Mesodermal cell (in vitro differentiated cells): Measurements from ENCODE around the gene RNF44.

Experiments
- H3K27ac ChIP-seq: 2 replicates; pipeline ENCODE4 v1.7.0; 2013; ENCODE audit warnings: mild to moderate bottlenecking, low read depth, low read length, moderate library complexity; ENCODE audit not compliant: severe bottlenecking
- H3K36me3 ChIP-seq: 2 replicates; pipeline ENCODE4 v1.7.1; 2013; ENCODE audit warnings: mild to moderate bottlenecking, low read length, moderate library complexity; ENCODE audit not compliant: control insufficient read depth, insufficient read depth
- H3K4me1 ChIP-seq: one replicate; pipeline ENCODE4 v1.7.1; 2013; ENCODE audit warnings: mild to moderate bottlenecking, low read length; ENCODE audit not compliant: insufficient read depth, control insufficient read depth, poor library complexity, severe bottlenecking
- H3K4me3 ChIP-seq: 2 replicates; pipeline ENCODE4 v1.7.0; 2013; ENCODE audit warnings: low read length, control low read depth, mild to moderate bottlenecking; ENCODE audit not compliant: insufficient read depth, poor library complexity, severe bottlenecking; ENCODE audit errors: extremely low read depth
- H3K9me3 ChIP-seq: 2 replicates; pipeline ENCODE4 v1.7.1; 2013; ENCODE audit warnings: mild to moderate bottlenecking, low read length, moderate library complexity; ENCODE audit not compliant: control insufficient read depth
- WGBS, 2 experiments: methylation state at CpG; one replicate each; pipeline ENCODE4 v1.1.5; 2013; ENCODE audit warnings: missing lambda C conversion rate in 2 of 2; ENCODE audit not compliant: insufficient coverage in 2 of 2; 5-methylcytosine and 5-hydroxymethylcytosine counted together

The RNF44 gene

GRCh38 chr5:176533894-176534611 lies 3.1 kb downstream of the RNF44 start:
- Histone ChIP-seq H3K36me3 (peaks cover 51% of the 10 kb centered on the region), H3K27ac (no peak overlapping the region), H3K4me3 (no peak overlapping the region)

GRCh38 chr5:176533390-176533789 lies 3.8 kb downstream of the RNF44 start:
- no peak overlapping the region for H3K4me3 ChIP-seq

More at GRCh38 chr5:176533894-176534611, 3.1 kb downstream of the RNF44 start:
- Histone ChIP-seq H3K9me3 (no peaks in the 10 kb centered on the region), H3K4me1 (peaks cover 29% of the 10 kb centered on the region)
- WGBS, 2 experiments = 78 to 82% methylated on average over 7 to 10 of the region's 10 CpGs

DNA sequence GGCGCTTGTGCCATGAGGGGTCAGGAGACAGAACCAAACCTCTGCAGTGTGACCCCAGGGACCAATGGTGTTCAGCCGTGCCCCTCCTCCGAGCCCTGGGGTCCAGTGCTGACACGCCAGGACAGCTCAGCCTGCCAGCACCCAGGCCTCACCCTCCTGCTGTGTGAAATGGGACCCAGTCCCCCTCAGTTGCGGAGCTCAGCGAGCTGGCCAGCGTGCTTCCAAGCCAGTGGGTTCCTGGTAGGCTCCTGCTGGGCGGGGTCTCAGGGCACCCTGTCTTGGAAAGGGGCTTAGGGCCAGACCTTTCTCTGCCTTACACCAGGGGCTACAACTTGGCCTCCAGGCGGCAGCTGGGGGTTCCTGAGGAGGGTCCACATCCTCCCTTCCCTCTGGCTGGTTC lies 4.4 kb downstream of the RNF44 start:
- Histone ChIP-seq H3K36me3 (peaks cover 64% of the 10 kb centered on the region), H3K4me3 (no peak overlapping the region), H3K27ac (no peak overlapping the region), H3K4me1 (peaks cover 25% of the 10 kb centered on the region), H3K9me3 (no peaks in the 10 kb centered on the region)
- WGBS, 2 experiments = 98 to 100% methylated on average over 8 of the region's 9 CpGs

More at GRCh38 chr5:176533390-176533789, 3.8 kb downstream of the RNF44 start:
- Histone ChIP-seq H3K9me3 (no peaks in the 10 kb centered on the region), H3K4me1 (peaks cover 27% of the 10 kb centered on the region), H3K27ac (no peak overlapping the region), H3K36me3 (peaks cover 58% of the 10 kb centered on the region)
- WGBS, 2 experiments = 85 to 86% methylated on average over 7 to 8 of the region's 8 CpGs

DNA sequence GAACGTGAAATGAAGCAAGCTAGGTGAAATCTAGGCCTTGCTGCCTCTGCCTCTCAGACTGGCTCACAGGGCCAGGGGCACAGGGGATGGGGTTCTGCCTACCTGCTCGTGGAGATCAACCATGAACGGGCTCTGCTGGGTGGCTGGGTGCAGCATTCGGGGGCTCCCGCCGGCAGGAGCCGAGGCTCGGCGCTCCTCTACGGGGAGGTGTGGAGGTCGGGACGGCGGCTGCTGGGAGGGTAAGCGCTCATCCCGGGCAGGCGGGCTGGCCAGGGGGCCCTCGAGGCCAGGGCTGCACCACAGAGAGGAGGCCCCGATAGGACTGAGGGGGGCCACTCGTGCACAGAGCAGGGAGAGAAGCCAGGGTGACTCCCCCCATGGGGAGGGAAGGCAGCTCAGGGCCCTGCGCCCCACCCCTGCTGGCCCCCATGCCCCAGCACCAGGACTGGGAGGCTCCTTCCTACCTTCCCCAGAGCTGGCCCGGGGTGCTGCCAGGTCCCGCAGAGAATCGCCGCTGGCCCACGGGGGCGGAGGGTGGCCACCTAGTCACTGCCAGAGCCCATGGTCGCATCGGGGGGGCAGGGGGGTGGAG lies 5.2 kb downstream of the RNF44 start:
- H3K27ac ChIP-seq = no peak overlapping the region
- H3K36me3 ChIP-seq = peaks cover 72% of the 10 kb centered on the region
- peaks cover 25% of the 10 kb centered on the region for H3K4me1 ChIP-seq
- no peak overlapping the region for H3K4me3 ChIP-seq
- 95 to 96% methylated on average over 8 to 14 of the region's 28 CpGs for WGBS, 2 experiments
- no peaks in the 10 kb centered on the region for H3K9me3 ChIP-seq

- H3K27ac ChIP-seq = no peak overlapping the region
- H3K9me3 ChIP-seq = no peaks in the 10 kb centered on the region
- 93 to 95% methylated on average over 24 of the region's 24 CpGs for WGBS, 2 experiments
- peaks cover 25% of the 10 kb centered on the region for H3K4me1 ChIP-seq
- no peak overlapping the region for H3K4me3 ChIP-seq
- peaks cover 73% of the 10 kb centered on the region for H3K36me3 ChIP-seq
Measured at GRCh38 chr5:176530983-176531901, 6.0 kb downstream of the RNF44 start.

- H3K36me3 ChIP-seq = peaks cover 73% of the 10 kb centered on the region
- H3K9me3 ChIP-seq = no peaks in the 10 kb centered on the region
- WGBS, 2 experiments = 96 to 98% methylated on average over 16 to 19 of the region's 28 CpGs
- H3K4me3 ChIP-seq = no peak overlapping the region
- no peak overlapping the region for H3K27ac ChIP-seq
- H3K4me1 ChIP-seq = peaks cover 25% of the 10 kb centered on the region
Measured at GRCh38 chr5:176530393-176530982, 6.7 kb downstream of the RNF44 start.

DNA sequence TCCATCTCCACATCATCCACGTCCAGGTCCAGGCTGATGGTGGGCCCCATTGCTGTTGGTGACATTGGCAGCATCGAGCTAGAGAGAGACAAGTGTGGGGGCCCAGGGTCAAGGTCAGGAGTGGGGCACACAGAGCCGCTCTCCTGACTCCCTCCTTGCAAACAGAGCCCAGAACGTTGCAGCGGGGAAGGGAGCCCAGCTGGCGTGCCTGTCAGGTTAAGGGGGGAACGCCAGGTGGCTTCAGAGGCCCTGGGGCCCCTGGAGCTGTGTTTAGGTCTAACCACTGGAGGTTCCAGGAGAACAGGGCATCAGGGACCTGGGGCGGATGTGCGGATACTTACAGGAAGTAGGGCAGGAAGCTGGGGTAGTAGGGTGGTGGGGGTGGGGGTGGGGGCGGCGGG lies 7.5 kb downstream of the RNF44 start:
- Histone ChIP-seq H3K4me3 (no peak overlapping the region), H3K4me1 (peaks cover 18% of the 10 kb centered on the region), H3K27ac (no peak overlapping the region), H3K36me3 (peaks cover 68% of the 10 kb centered on the region), H3K9me3 (no peaks in the 10 kb centered on the region)
- 94 to 95% methylated on average over 5 to 6 of the region's 11 CpGs for WGBS, 2 experiments

DNA sequence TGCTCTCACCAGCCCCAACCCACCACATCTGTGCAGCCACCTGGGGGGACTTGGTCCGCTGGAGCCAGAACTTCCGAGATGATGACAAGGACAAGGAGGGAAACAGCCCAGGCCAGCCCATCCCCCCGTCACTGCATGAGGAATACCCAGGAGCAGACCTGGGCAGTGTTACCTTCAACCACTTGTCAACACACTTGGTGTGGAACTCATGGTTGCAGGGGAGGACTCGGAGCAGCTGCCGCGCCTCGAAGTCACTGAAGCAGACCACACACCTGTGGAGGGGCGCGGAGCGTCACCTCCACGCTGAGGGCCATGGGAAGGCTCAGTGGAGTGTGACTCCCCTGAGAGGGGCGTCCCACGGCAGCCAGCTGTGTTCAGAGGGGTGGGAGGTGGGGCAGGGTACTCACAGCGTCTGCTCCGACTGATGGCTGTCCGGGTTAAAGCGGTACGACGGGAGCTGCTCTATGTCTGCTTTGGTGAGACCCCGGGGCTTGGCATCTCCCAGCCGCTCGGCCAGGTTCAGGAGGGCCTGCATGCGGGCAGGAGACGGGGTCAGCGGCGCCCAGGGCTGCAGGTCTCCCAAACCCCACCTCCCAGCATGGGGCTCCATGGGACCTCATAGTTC lies 8.0 kb downstream of the RNF44 start:
- H3K4me3 ChIP-seq = no peak overlapping the region
- H3K36me3 ChIP-seq = peaks cover 64% of the 10 kb centered on the region
- H3K4me1 ChIP-seq = peaks cover 13% of the 10 kb centered on the region
- H3K27ac ChIP-seq = no peak overlapping the region
- H3K9me3 ChIP-seq = no peaks in the 10 kb centered on the region
- WGBS, 2 experiments = 95 to 96% methylated on average over 19 to 24 of the region's 26 CpGs

DNA sequence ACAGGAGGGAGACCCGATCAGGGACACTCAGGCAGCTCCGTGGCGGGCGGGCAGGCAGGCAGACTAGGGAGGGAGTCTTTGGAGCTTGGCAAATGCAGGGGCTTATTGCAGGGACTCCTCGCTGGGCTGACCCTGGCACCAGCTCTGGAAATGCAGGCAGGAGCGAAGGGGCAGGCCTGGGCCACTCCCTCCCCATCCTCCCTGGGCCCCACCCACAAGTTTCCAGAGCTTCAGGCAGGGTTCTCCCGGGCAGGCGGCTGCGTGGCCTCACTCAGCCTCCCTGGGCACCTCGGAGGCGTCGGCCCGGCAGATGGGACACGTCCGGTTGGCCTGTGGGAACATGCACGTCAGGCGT lies 8.5 kb downstream of the RNF44 start:
- Histone ChIP-seq H3K27ac (no peak overlapping the region), H3K4me1 (peaks cover 8% of the 10 kb centered on the region), H3K36me3 (peaks cover 64% of the 10 kb centered on the region), H3K4me3 (no peak overlapping the region), H3K9me3 (no peaks in the 10 kb centered on the region)
- WGBS, 2 experiments = 97% methylated on average over 10 to 13 of the region's 17 CpGs

GRCh38 chr5:176528301-176528700 lies 8.9 kb downstream of the RNF44 start:
- Histone ChIP-seq H3K9me3 (no peaks in the 10 kb centered on the region), H3K36me3 (peaks cover 60% of the 10 kb centered on the region)
- WGBS, 2 experiments = 95 to 99% methylated on average over 9 to 11 of the region's 11 CpGs

More at GRCh38 chr5:176528301-176528700, 8.9 kb downstream of the RNF44 start:
- Histone ChIP-seq H3K4me1 (peaks cover 7% of the 10 kb centered on the region), H3K4me3 (no peak overlapping the region), H3K27ac (no peak overlapping the region)
